H9 (cell line): ENCODE results near the gene HEG1. TPM values are rescaled to one million over a fixed set of nuclear protein-coding genes. Genes with fewer than 3 reads are reported as not detected.

Experiments used
- DNase-seq: peaks from one replicate; pipeline ENCODE4 v3.0.0-alpha.2; 2017
- H2AFZ ChIP-seq: one replicate; pipeline ENCODE4 v1.6.1; 2013; ENCODE audit warnings: mild to moderate bottlenecking, low read length, control low read depth, moderate library complexity
- H2AK5ac ChIP-seq: 2 replicates; pipeline ENCODE4 v1.6.1; 2013; ENCODE audit warnings: low read length, control low read depth, mixed read lengths; ENCODE audit not compliant: insufficient read length
- H2BK120ac ChIP-seq: one replicate; pipeline ENCODE4 v1.6.1; 2013; ENCODE audit warnings: low read depth, mild to moderate bottlenecking, low read length, control low read depth, inconsistent platforms; ENCODE audit not compliant: poor library complexity, severe bottlenecking
- H2BK12ac ChIP-seq: 2 replicates; pipeline ENCODE4 v1.6.1; 2013; ENCODE audit warnings: low read length, control low read depth, mixed read lengths, low read depth; ENCODE audit not compliant: insufficient read length
- H2BK15ac ChIP-seq: 2 replicates; pipeline ENCODE4 v1.6.1; 2013; ENCODE audit warnings: low read depth, low read length, control low read depth
- H2BK20ac ChIP-seq: one replicate; pipeline ENCODE4 v1.6.1; 2013; ENCODE audit warnings: low read depth, mild to moderate bottlenecking, low read length, control low read depth, inconsistent platforms; ENCODE audit not compliant: poor library complexity, severe bottlenecking
- H2BK5ac ChIP-seq: 2 replicates; pipeline ENCODE4 v1.6.1; 2013; ENCODE audit warnings: low read length, control low read depth, mixed read lengths; ENCODE audit not compliant: insufficient read length
- H3K14ac ChIP-seq: 2 replicates; pipeline ENCODE4 v1.6.1; 2013; ENCODE audit warnings: low read length, control low read depth; ENCODE audit not compliant: insufficient read depth
- H3K18ac ChIP-seq: 2 replicates; pipeline ENCODE4 v1.6.1; 2013; ENCODE audit warnings: low read depth, mild to moderate bottlenecking, mixed read lengths, low read length, control low read depth; ENCODE audit not compliant: insufficient read length
- H3K23ac ChIP-seq: 2 replicates; pipeline ENCODE4 v1.6.1; 2013; ENCODE audit warnings: low read length, control low read depth, mixed read lengths, low read depth; ENCODE audit not compliant: insufficient read length
- H3K23me2 ChIP-seq: 2 replicates; pipeline ENCODE4 v1.6.1; 2013; ENCODE audit warnings: low read depth, mild to moderate bottlenecking, mixed read lengths, low read length, control low read depth; ENCODE audit not compliant: insufficient read length, poor library complexity, severe bottlenecking
- H3K27ac ChIP-seq: 2 replicates; pipeline ENCODE4 v1.5.1; 2013; ENCODE audit warnings: low read length, control low read depth, mixed read lengths, low read depth; ENCODE audit not compliant: insufficient read length
- H3K27me3 ChIP-seq: 2 replicates; pipeline ENCODE4 v1.6.1; 2013; ENCODE audit warnings: low read length, control low read depth, inconsistent platforms; ENCODE audit not compliant: insufficient read depth
- H3K4ac ChIP-seq: 2 replicates; pipeline ENCODE4 v1.6.1; 2013; ENCODE audit warnings: low read depth, mild to moderate bottlenecking, control low read depth, inconsistent platforms, low read length, moderate library complexity
- H3K4me1 ChIP-seq: 2 replicates; pipeline ENCODE4 v1.6.1; 2013; ENCODE audit warnings: low read length, control low read depth, inconsistent platforms; ENCODE audit not compliant: insufficient read depth
- H3K4me2 ChIP-seq: 2 replicates; pipeline ENCODE4 v1.6.1; 2013; ENCODE audit warnings: low read length, control low read depth, mixed read lengths; ENCODE audit not compliant: insufficient read length, insufficient read depth
- H3K56ac ChIP-seq: 2 replicates; pipeline ENCODE4 v1.6.1; 2013; ENCODE audit warnings: low read depth, mild to moderate bottlenecking, mixed read lengths, low read length, control low read depth; ENCODE audit not compliant: insufficient read length
- H3K79me1 ChIP-seq: 2 replicates; pipeline ENCODE4 v1.6.1; 2013; ENCODE audit warnings: low read depth, mild to moderate bottlenecking, moderate library complexity, low read length, control low read depth, inconsistent platforms; ENCODE audit not compliant: insufficient read depth, poor library complexity, severe bottlenecking
- H3K79me2 ChIP-seq: 2 replicates; pipeline ENCODE4 v1.6.1; 2013; ENCODE audit warnings: low read length, control low read depth, inconsistent platforms; ENCODE audit not compliant: insufficient read depth
- H3K9ac ChIP-seq: 2 replicates; pipeline ENCODE4 v1.6.1; 2013; ENCODE audit warnings: low read length, control low read depth, mixed read lengths; ENCODE audit not compliant: insufficient read length; ENCODE audit errors: extremely low read depth
- H3K9me3 ChIP-seq: one replicate; pipeline ENCODE4 v1.6.1; 2013; ENCODE audit warnings: low read depth, low read length, inconsistent platforms; ENCODE audit not compliant: control insufficient read depth
- H3T11ph ChIP-seq: one replicate; pipeline ENCODE4 v1.6.1; 2013; ENCODE audit warnings: mild to moderate bottlenecking, low read length, control low read depth, inconsistent platforms
- H4K20me1 ChIP-seq: one replicate; pipeline ENCODE4 v1.6.1; 2013; ENCODE audit not compliant: control insufficient read depth, insufficient read length, insufficient read depth
- H4K5ac ChIP-seq: 2 replicates; pipeline ENCODE4 v1.6.1; 2013; ENCODE audit warnings: low read depth, mild to moderate bottlenecking, mixed read lengths, low read length, control low read depth; ENCODE audit not compliant: insufficient read length
- H4K8ac ChIP-seq: replicated peaks from 2 replicates; pipeline ENCODE4 v1.6.1; 2013; ENCODE audit warnings: low read length, control low read depth, mixed read lengths, low read depth; ENCODE audit not compliant: insufficient read length
- H4K91ac ChIP-seq: 2 replicates; pipeline ENCODE4 v1.6.1; 2013; ENCODE audit warnings: low read depth, mild to moderate bottlenecking, moderate library complexity, mixed read lengths, low read length, control low read depth; ENCODE audit not compliant: insufficient read length
- H3K27ac Mint-ChIP-seq, 3 experiments: 2 replicates in 2 of 3; 3 replicates in 1 of 3; pipeline ENCODE4 v1.8.0; 2020 to 2021; ENCODE audit warnings: mixed read lengths in 3 of 3, mild to moderate bottlenecking in 1 of 3, moderate library complexity in 1 of 3
- H3K27me3 Mint-ChIP-seq: 2 replicates; pipeline ENCODE4 v1.8.0; 2021; ENCODE audit warnings: low read depth, mild to moderate bottlenecking, moderate library complexity, mixed read lengths
- H3K36me3 Mint-ChIP-seq, 3 experiments: 2 replicates in 2 of 3; 3 replicates in 1 of 3; pipeline ENCODE4 v1.8.0; 2020 to 2021; ENCODE audit warnings: low read depth in 3 of 3, mixed read lengths in 3 of 3; ENCODE audit not compliant: insufficient read depth in 1 of 3
- H3K4me1 Mint-ChIP-seq, 2 experiments: 2 replicates each; pipeline ENCODE4 v1.8.0; 2020; ENCODE audit warnings: mixed read lengths in 2 of 2
- H3K4me3 Mint-ChIP-seq, 2 experiments: 2 replicates in 1 of 2; 3 replicates in 1 of 2; pipeline ENCODE4 v1.8.0; 2020 to 2021; ENCODE audit warnings: mild to moderate bottlenecking in 2 of 2, mixed read lengths in 2 of 2, moderate library complexity in 1 of 2
- H3K9me3 Mint-ChIP-seq, 2 experiments: 2 replicates in 1 of 2; 3 replicates in 1 of 2; pipeline ENCODE4 v1.8.0; 2020; ENCODE audit warnings: mild to moderate bottlenecking in 2 of 2, mixed read lengths in 2 of 2, moderate library complexity in 1 of 2
- CTCF ChIP-seq: fragments of 200-600 bp; sonication (generic); conservative IDR thresholded peaks from 3 replicates; pipeline ENCODE4 v1.8.0; 2021; ENCODE audit warnings: antibody characterized with exemption, mild to moderate bottlenecking
- WGBS: extraction: QIAGEN DNeasy Blood & Tissue Kit; methylation state at CpG from one replicate; pipeline ENCODE4 v1.1.7; 2013; ENCODE audit warnings: missing lambda C conversion rate, low lambda C conversion rate, mixed read lengths; ENCODE audit not compliant: insufficient read length; ENCODE audit errors: extremely low coverage; 5-methylcytosine and 5-hydroxymethylcytosine counted together
- total RNA-seq: library from RNA; stranded (reverse); gene quantifications from 2 replicates; pipeline ENCODE4 v1.2.1, GENCODE V29; 2021

Gene HEG1
- total RNA-seq, 1 experiment from 2014 or later: 10.3 TPM

GRCh38 chr3:124964387-124964786 lies 91.4 kb downstream of the HEG1 start:
- H3K79me1 ChIP-seq: no peaks in the 10 kb centered on the region
- no peaks in the 10 kb centered on the region for H3K79me2 ChIP-seq
- H3K4me1 ChIP-seq: no peaks in the 10 kb centered on the region
- no peaks in the 10 kb centered on the region for H3K9me3 ChIP-seq
- no peak overlapping the region for H4K91ac ChIP-seq
- Mint-ChIP-seq H3K4me1 (0 out of 4 replicates have a peak, but pooled peaks cover 0 to 6% of the 10 kb centered on the region in 2 experiments), H3K36me3 (no peaks in the 10 kb centered on the region), H3K27ac (no peak overlapping the region), H3K9me3 (no peaks in the 10 kb centered on the region), H3K4me3 (no peak overlapping the region), H3K27me3 (no peaks in the 10 kb centered on the region)
- no peaks in the 10 kb centered on the region for H3K23me2 ChIP-seq
- no peak overlapping the region for H3K9ac ChIP-seq
- no peak overlapping the region for H3K14ac ChIP-seq
- DNase-seq: no peak
- no peak overlapping the region for H3K23ac ChIP-seq
- H3K27me3 ChIP-seq: no peaks in the 10 kb centered on the region
- H4K8ac ChIP-seq: no peak overlapping the region
- no peak for TF ChIP-seq CTCF
- no peak overlapping the region for H2BK120ac ChIP-seq
- no peak overlapping the region for H3K4ac ChIP-seq
- H2AK5ac ChIP-seq: no peak overlapping the region
- no peak overlapping the region for H2AFZ ChIP-seq
- no peak overlapping the region for H2BK20ac ChIP-seq
- H3K18ac ChIP-seq: no peak overlapping the region
- no peak overlapping the region for H3K27ac ChIP-seq
- no peak overlapping the region for H3K56ac ChIP-seq
- H3T11ph ChIP-seq: no peak overlapping the region
- H2BK5ac ChIP-seq: no peak overlapping the region
- H2BK12ac ChIP-seq: no peak overlapping the region
- no peak overlapping the region for H3K4me2 ChIP-seq
- no peak overlapping the region for H2BK15ac ChIP-seq
- H4K20me1 ChIP-seq: no peaks in the 10 kb centered on the region
- WGBS: no CpG with 5 or more reads among the region's 4 CpGs
- H4K5ac ChIP-seq: no peak overlapping the region
